Nephron (organoid): Measurements from ENCODE around the gene FBN3.

Source experiments
- H3K27ac Mint-ChIP-seq, 3 experiments: 2 replicates each; pipeline ENCODE4 v1.8.0; 2020; ENCODE audit warnings: mixed read lengths in 3 of 3, mild to moderate bottlenecking in 2 of 3, moderate library complexity in 1 of 3
- H3K27me3 Mint-ChIP-seq: 2 replicates; pipeline ENCODE4 v1.8.0; 2021; ENCODE audit warnings: low read depth, mild to moderate bottlenecking, moderate library complexity, mixed read lengths
- H3K36me3 Mint-ChIP-seq: 2 replicates; pipeline ENCODE4 v1.8.0; 2020; ENCODE audit warnings: low read depth, mixed read lengths
- H3K4me1 Mint-ChIP-seq: 2 replicates; pipeline ENCODE4 v1.8.0; 2020; ENCODE audit warnings: mixed read lengths
- H3K4me3 Mint-ChIP-seq, 3 experiments: 2 replicates each; pipeline ENCODE4 v1.8.0; 2020; ENCODE audit warnings: mild to moderate bottlenecking in 3 of 3, mixed read lengths in 3 of 3, moderate library complexity in 2 of 3
- H3K9me3 Mint-ChIP-seq: 2 replicates; pipeline ENCODE4 v1.8.0; 2020; ENCODE audit warnings: mixed read lengths
- TF ChIP-seq, protein P1 (sequence below), 3 experiments: fragments of 200-600 bp; sonication (generic); IDR thresholded peaks; one replicate each; pipeline ENCODE4 v1.5.0; 2021; ENCODE audit warnings: antibody characterized with exemption in 3 of 3; ENCODE audit not compliant: unreplicated experiment in 3 of 3

The FBN3 gene

DNA sequence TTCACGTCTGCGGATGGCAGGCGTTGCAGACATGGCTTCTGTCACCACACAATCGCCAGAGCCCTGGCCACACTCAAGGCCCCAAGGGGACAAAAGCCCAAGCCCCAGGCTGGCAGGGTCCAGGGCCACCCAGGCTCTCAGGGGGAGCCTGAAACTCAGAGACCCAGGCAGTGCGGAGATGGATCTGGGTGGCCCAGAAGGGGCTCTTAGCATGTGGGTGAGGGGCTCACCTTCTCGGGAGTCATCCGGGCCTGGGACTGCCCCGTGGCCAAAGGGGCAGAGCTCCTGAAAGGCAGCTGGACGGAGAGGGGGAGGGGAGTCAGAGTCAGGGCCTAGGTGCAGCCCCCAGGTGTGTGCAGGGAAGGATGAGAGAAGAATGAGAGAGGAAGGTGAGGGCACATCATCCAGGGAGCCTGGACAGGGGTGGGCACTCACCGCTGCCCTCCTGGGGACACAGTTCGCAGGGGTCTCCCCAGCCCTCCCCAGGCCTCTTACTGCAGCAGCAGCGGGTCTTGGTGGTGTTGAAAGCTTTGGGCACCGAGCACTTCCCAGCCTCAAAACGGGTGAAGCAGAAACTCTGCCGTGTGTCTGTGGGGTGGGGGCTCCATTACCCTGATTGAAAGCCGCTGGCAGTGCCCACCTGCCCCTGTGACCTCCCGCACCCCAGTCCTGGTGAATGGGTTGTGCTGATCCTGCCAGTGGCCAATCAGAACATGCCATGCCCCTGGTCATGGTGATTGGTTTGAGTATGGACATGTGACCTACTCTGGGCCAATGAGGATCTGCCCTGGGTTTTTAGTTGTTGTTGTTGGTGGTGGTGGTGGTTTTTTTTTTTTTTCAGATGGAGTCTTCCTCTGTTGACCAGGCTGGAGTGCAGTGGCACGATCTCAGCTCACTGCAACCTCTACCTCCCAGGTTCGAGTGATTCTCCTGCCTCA, 59.5 kb downstream of the FBN3 start:
- TF ChIP-seq, protein P1, sequence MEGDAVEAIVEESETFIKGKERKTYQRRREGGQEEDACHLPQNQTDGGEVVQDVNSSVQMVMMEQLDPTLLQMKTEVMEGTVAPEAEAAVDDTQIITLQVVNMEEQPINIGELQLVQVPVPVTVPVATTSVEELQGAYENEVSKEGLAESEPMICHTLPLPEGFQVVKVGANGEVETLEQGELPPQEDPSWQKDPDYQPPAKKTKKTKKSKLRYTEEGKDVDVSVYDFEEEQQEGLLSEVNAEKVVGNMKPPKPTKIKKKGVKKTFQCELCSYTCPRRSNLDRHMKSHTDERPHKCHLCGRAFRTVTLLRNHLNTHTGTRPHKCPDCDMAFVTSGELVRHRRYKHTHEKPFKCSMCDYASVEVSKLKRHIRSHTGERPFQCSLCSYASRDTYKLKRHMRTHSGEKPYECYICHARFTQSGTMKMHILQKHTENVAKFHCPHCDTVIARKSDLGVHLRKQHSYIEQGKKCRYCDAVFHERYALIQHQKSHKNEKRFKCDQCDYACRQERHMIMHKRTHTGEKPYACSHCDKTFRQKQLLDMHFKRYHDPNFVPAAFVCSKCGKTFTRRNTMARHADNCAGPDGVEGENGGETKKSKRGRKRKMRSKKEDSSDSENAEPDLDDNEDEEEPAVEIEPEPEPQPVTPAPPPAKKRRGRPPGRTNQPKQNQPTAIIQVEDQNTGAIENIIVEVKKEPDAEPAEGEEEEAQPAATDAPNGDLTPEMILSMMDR (IDR thresholded peaks at IDR 0.05; ENCODE audit: unreplicated experiment in 3 of 3): no peak
- Mint-ChIP-seq H3K4me3 (no peak overlapping the region), H3K9me3 (peaks cover 8% of the 10 kb centered on the region), H3K27ac (no peak overlapping the region), H3K36me3 (peaks cover 52% of the 10 kb centered on the region), H3K4me1 (no peaks in the 10 kb centered on the region), H3K27me3 (no peaks in the 10 kb centered on the region)

DNA sequence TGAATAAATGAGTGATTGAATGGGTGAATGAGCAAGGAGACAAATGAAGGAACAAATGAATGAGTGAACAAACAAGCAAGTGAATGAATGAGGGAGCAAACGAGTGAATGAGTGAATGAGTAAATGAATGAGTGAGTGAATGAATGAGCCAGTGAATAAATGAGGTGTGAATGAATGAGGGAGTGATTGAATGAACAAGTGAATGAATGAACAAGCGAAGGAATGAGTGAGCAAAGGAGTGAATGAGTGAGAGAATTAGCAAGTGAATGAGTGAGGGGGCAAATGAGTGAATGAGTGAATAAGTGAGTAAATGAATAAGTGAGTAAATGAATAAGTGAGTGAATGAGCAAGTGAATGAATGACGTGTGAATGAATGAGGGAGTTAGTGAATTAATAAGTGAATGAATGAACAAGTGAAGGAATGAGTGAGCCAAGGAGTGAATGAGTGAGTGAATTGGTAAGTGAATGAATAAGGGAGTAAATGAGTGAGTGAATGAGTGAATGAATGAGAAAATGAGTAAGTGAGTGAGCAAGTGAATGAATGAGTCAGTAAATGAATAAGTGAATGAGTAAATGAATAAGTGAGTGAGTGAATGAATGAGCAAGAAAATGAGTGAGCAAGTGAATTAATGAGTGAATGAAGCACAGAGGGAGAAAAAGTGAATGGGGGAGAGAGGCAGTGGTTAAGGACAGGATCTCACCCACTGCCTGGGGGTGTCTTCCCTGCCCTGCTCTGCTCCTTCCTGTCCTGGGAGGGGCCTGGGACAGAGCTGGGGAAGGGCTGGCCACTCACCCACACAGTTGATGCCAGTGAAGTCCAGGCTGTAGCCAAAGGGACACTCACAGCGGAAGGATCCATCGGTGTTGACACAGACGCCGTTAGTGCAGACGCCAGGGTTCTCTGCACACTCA, 60.4 kb downstream of the FBN3 start:
- Mint-ChIP-seq H3K4me1 (no peaks in the 10 kb centered on the region), H3K4me3 (no peak overlapping the region), H3K9me3 (peaks cover 1% of the 10 kb centered on the region), H3K27me3 (no peaks in the 10 kb centered on the region), H3K27ac (no peak overlapping the region), H3K36me3 (peaks cover 47% of the 10 kb centered on the region)
- TF ChIP-seq, protein P1 (IDR thresholded peaks at IDR 0.05; ENCODE audit: unreplicated experiment in 3 of 3): no peak

DNA sequence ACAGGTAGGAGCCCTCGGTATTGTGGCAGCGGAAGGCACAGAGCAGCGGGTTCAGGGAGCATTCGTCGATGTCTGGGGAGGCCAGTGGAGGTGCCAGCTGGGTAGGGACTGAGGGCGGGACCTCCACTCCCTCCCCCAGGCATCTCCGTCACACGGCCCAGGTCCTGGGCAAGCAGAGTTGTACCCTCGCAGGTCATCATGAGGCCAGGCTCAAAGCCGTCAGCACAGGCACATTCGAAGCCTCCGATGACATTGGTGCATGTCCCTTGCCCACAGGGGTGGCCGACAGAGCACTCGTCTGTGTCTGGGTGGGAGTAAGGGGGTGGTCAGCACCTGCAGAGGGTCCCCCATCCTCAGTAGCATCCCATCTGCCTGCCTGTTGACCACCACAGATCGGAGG, 61.5 kb downstream of the FBN3 start:
- no peaks in the 10 kb centered on the region for H3K27me3 Mint-ChIP-seq
- peaks cover 43% of the 10 kb centered on the region for H3K36me3 Mint-ChIP-seq
- no peak overlapping the region for H3K27ac Mint-ChIP-seq
- TF ChIP-seq, protein P1 (IDR thresholded peaks at IDR 0.05; ENCODE audit: unreplicated experiment in 3 of 3): no peak
- H3K4me1 Mint-ChIP-seq: no peaks in the 10 kb centered on the region
- no peaks in the 10 kb centered on the region for H3K9me3 Mint-ChIP-seq
- no peak overlapping the region for H3K4me3 Mint-ChIP-seq

DNA sequence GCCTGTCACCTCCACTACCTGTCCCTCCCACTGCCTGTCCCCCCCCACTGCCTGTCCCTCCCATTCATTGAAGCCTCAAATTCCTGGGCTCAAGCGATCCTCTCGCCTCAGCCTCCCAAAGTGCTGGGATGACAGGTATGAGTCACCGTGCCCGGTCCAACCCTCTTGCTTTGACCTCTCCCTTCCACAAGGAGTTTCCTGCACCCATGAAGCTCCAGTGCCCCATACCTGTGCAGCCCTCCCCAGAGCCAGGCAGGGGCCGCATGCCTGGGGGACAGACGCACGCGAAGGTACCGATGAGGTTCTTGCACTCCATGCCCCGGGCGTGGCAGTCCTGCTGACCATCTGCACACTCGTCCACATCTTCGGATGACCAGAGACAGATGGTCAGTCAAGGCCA, 62.5 kb downstream of the FBN3 start:
- no peaks in the 10 kb centered on the region for H3K4me1 Mint-ChIP-seq
- H3K27ac Mint-ChIP-seq: no peak overlapping the region
- H3K9me3 Mint-ChIP-seq: peaks cover 3% of the 10 kb centered on the region
- TF ChIP-seq, protein P1 (IDR thresholded peaks at IDR 0.05; ENCODE audit: unreplicated experiment in 3 of 3): no peak
- no peaks in the 10 kb centered on the region for H3K27me3 Mint-ChIP-seq
- H3K36me3 Mint-ChIP-seq: peaks cover 41% of the 10 kb centered on the region
- H3K4me3 Mint-ChIP-seq: no peak overlapping the region

DNA sequence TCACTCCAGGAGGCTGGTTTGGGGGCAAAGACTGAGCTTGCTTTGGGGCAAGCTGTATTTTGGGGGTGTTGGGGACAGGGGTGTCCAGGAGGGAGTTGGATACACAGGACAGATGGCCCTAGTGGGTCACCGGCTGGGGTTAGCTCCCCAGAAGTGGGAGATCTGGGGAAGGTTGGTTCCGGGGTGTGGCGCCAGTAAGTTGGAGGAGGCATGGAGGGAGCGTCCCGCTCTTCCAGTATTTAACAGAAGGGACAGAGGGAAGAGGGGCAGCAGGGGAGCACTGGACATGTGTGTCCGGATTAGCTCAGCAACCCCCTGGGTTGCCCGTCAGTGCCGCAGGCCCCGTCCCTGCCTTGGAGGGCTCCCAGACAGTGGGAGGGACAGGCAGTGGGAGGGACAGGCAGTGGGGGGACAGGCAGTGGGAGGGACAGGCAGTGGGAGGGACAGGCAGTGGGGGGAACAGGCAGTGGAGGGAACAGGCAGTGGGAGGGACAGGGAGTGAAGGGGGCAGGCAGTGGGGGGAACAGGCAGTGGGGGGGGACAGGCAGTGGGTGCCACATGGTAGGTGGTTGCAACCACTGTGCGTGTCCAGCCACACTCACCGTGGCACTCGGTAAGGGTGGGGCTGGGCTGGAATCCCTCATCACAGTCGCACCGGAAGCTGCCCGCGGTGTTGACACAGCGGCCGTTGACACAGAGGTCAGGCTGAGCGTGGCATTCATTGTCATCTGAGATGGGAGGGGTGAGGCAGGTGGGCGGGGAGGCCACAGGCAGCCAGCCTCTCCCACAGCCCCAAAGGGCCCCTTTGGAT, 63.6 kb downstream of the FBN3 start:
- TF ChIP-seq, protein P1 (IDR thresholded peaks at IDR 0.05; ENCODE audit: unreplicated experiment in 3 of 3): no peak
- Mint-ChIP-seq H3K4me3 (no peak overlapping the region), H3K36me3 (peaks cover 39% of the 10 kb centered on the region), H3K4me1 (no peaks in the 10 kb centered on the region), H3K9me3 (peaks cover 3% of the 10 kb centered on the region), H3K27me3 (no peaks in the 10 kb centered on the region), H3K27ac (no peak overlapping the region)
